Measurements from ENCODE around the gene SRBD1.

DNA sequence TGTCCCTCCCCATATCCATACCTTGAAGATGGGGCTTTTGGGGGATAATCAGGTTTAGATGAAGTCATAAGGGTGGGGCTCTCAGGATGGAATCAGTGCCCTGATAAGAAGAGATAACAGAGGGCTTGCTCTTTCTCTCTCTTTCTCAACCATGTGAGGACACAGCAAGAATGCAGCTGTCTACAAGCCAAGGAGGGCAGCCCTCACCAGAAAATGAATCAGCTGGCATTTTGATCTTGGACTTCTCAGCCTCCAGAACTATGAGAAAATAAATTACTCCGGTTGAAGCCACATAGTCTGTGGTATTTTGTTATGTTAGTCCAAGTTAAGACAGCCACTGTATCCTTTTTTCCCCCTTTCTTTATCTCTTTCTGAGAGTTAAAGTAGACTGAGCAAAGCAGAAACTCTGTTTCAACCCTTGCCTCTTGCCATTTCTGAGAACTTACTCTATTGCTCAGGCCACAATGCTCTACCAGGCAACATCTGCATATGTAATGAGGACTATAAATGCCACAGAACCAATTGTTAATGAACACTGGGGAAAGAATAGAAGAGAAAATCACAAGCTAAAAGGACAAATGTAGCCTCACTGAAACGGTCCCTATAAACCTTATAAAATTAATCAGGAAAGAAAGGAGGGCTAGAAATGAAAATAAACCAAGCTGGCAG lies 56.9 kb downstream of the SRBD1 start:
- TF ChIP-seq, protein P1, sequence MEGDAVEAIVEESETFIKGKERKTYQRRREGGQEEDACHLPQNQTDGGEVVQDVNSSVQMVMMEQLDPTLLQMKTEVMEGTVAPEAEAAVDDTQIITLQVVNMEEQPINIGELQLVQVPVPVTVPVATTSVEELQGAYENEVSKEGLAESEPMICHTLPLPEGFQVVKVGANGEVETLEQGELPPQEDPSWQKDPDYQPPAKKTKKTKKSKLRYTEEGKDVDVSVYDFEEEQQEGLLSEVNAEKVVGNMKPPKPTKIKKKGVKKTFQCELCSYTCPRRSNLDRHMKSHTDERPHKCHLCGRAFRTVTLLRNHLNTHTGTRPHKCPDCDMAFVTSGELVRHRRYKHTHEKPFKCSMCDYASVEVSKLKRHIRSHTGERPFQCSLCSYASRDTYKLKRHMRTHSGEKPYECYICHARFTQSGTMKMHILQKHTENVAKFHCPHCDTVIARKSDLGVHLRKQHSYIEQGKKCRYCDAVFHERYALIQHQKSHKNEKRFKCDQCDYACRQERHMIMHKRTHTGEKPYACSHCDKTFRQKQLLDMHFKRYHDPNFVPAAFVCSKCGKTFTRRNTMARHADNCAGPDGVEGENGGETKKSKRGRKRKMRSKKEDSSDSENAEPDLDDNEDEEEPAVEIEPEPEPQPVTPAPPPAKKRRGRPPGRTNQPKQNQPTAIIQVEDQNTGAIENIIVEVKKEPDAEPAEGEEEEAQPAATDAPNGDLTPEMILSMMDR (IDR thresholded peaks at IDR 0.05 in 2 of 3, conservative IDR thresholded peaks at IDR 0.05 in 1 of 3; ENCODE audit: borderline replicate concordance in 1 of 3, insufficient read depth in 1 of 3, low read depth in 2 of 3, low read length in 2 of 3): no peak
- TF ChIP-seq EZH2 (IDR thresholded peaks at IDR 0.05) (no peak), TCF7L2 (IDR thresholded peaks at IDR 0.05; ENCODE audit: borderline replicate concordance, extremely low read depth, insufficient read depth, insufficient read length) (no peak), RAD21 (IDR thresholded peaks at IDR 0.05; ENCODE audit: low read depth) (no peak), POLR2A (IDR thresholded peaks at IDR 0.05; ENCODE audit: borderline replicate concordance, extremely low read depth, insufficient read depth, insufficient read length) (no peak), ZNF274 (IDR thresholded peaks at IDR 0.05; ENCODE audit: low read depth, low read length) (no peak), EZH2phosphoT487 (IDR thresholded peaks at IDR 0.05; ENCODE audit: borderline replicate concordance) (no peak), ATF3 (IDR thresholded peaks at IDR 0.05) (no peak), ZFX (IDR thresholded peaks at IDR 0.05) (no peak)

All from HCT116 (cell line).